ENCODE results near the gene COA1.

COA1 gene

DNA sequence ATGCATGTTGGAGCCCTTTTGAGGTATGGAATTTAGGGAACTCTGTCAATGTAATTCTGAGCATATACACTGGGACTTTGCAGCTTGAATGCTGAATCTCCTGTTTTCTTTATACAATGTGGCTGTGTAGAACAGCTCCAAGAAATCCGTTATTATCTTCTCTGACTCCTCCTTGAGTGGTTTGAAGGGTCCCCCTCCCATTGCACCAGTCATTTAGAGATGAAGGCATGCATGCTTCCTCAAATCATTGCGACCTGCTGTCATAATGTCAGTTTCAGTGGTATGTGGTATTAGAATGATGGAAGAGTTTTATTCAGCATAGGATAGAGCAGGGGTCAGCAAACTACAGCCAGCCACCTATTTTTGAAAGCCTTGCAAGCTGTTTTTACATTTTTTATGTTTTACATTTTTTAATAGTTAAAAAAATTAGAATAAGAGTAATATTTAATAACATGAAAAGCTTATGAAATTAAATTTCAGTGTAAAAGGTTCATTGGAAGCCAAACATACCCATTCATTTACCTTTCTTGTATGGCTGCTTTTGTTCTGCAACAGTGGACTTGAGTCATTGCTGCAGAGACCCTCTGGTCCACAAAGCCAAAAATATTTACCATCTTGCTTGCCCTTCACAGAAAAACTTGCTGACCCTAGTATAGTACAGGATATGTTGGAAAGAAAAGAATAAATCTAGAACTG lies 138.3 kb downstream of the COA1 start:
- no peak for DNase-seq (ENCODE audit: low read depth)

DNA sequence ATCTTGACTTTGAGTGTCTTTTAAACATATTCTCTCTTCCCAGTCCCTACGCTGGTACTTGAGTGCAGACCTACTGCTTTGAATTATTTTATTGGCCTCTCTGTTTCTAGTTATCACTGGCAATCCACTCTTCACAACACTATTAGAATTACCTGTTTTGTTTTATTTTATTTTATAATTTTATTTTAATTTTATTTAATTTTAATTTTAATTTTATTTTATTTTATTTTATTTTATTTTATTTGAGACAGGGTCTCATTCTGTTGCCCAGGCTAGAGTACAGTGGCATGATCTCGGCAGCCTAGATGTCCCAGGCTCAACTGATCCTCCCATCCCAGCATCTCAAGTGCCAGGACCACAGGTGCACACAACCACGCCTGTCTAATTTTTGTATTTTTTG lies 139.6 kb downstream of the COA1 start:
- DNase-seq (ENCODE audit: low read depth), result no peak
